PC-9 (cell line): ENCODE results near the gene ONECUT2.

Source experiments
- CTCF ChIP-seq: fragments of 200-600 bp; sonication (generic); conservative IDR thresholded peaks from 2 replicates; pipeline ENCODE4 v1.6.1; 2017; ENCODE audit warnings: mixed run types, antibody characterized with exemption, mild to moderate bottlenecking, moderate library complexity
- EZH2 ChIP-seq: fragments of 200-600 bp; sonication (generic); IDR thresholded peaks from 2 replicates; pipeline ENCODE4 v1.8.0; 2017; ENCODE audit warnings: antibody characterized with exemption, low read depth

GRCh38 chr18:57432140-57432539 is 3.0 kb upstream of the ONECUT2 start:
- TF ChIP-seq CTCF (no peak), EZH2 (no peak)
